Measurements from ENCODE around the gene LNX1.

GRCh38 chr4:53598483-53598882, 7.2 kb upstream of the LNX1 start:
- TF ChIP-seq CTCF (conservative IDR thresholded peaks at IDR 0.05; ENCODE audit: low read length) = no peak
- TF ChIP-seq EZH2phosphoT487 (IDR thresholded peaks at IDR 0.05; ENCODE audit: borderline replicate concordance) = no peak

Data from Loucy (cell line).